IMR-90 (cell line): ENCODE data around the gene BST1.

Experiments
- MXI1 ChIP-seq: IDR thresholded peaks from 2 replicates; pipeline ENCODE4 v1.6.1; 2012; ENCODE audit warnings: low read depth, mild to moderate bottlenecking, low read length, moderate library complexity, borderline replicate concordance
- POLR2A ChIP-seq: IDR thresholded peaks from 2 replicates; pipeline ENCODE4 v1.6.1; 2012; ENCODE audit warnings: mild to moderate bottlenecking, low read depth, low read length
- RAD21 ChIP-seq: IDR thresholded peaks from 2 replicates; pipeline ENCODE4 v1.6.1; 2012; ENCODE audit warnings: low read length, improper control_type of control experiment
- SMC3 ChIP-seq: fragments of 150-350 bp; IDR thresholded peaks from 2 replicates; pipeline ENCODE4 v1.6.1; 2016; ENCODE audit warnings: low read depth, mild to moderate bottlenecking, antibody characterized with exemption, low read length, moderate library complexity
- TF ChIP-seq, protein P1 (sequence below): fragments of 150-350 bp; IDR thresholded peaks from 2 replicates; pipeline ENCODE4 v1.6.1; 2017; ENCODE audit warnings: mild to moderate bottlenecking, antibody characterized with exemption, low read length, low read depth
- TF ChIP-seq, protein P2 (sequence below): conservative IDR thresholded peaks from 2 replicates; pipeline ENCODE4 v1.5.1; 2012; ENCODE audit warnings: mild to moderate bottlenecking, low read depth, low read length, improper control_type of control experiment

DNA sequence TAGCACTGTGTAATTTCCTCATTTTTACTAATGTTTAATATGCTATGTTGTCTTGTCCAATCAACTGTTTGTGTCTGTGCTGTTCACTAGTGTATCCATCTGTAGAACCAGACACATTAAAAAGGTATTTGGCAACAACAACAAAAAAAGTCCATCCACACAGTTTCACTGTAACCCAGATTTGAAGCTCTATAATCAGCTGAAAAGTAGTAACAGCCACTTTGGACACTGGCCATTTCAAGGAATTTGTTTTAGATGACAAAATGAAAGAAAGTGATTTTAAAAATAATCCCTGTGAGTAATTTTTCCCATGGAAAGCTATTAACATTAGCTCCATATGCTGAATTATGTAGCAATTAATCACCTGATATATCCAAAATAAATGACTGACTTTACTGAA lies 45.5 kb upstream of the BST1 start:
- TF ChIP-seq, protein P1, sequence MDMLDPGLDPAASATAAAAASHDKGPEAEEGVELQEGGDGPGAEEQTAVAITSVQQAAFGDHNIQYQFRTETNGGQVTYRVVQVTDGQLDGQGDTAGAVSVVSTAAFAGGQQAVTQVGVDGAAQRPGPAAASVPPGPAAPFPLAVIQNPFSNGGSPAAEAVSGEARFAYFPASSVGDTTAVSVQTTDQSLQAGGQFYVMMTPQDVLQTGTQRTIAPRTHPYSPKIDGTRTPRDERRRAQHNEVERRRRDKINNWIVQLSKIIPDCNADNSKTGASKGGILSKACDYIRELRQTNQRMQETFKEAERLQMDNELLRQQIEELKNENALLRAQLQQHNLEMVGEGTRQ: no peak
- no peak for TF ChIP-seq SMC3
- TF ChIP-seq, protein P2, sequence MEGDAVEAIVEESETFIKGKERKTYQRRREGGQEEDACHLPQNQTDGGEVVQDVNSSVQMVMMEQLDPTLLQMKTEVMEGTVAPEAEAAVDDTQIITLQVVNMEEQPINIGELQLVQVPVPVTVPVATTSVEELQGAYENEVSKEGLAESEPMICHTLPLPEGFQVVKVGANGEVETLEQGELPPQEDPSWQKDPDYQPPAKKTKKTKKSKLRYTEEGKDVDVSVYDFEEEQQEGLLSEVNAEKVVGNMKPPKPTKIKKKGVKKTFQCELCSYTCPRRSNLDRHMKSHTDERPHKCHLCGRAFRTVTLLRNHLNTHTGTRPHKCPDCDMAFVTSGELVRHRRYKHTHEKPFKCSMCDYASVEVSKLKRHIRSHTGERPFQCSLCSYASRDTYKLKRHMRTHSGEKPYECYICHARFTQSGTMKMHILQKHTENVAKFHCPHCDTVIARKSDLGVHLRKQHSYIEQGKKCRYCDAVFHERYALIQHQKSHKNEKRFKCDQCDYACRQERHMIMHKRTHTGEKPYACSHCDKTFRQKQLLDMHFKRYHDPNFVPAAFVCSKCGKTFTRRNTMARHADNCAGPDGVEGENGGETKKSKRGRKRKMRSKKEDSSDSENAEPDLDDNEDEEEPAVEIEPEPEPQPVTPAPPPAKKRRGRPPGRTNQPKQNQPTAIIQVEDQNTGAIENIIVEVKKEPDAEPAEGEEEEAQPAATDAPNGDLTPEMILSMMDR: no peak
- no peak for TF ChIP-seq POLR2A
- TF ChIP-seq RAD21: no peak
- TF ChIP-seq MXI1: no peak
